ENCODE data around the gene NINJ1.

Gene NINJ1

GRCh38 chr9:93094658-93095204 lies 39.3 kb downstream of the NINJ1 start:
- no peak overlapping the region for H2AFZ ChIP-seq (ENCODE audit: low read depth, low read length)
- H3K9me3 ChIP-seq (ENCODE audit: low read length): no peaks in the 10 kb centered on the region
- H3K4me3 ChIP-seq (ENCODE audit: low read length): peak overlapping the region; percentile 59
- peaks cover 24% of the 10 kb centered on the region for H3K4me1 ChIP-seq (ENCODE audit: insufficient read depth, low read length)
- no peaks in the 10 kb centered on the region for H3K36me3 ChIP-seq (ENCODE audit: insufficient read depth, low read length)
- no peaks in the 10 kb centered on the region for H3K27me3 ChIP-seq (ENCODE audit: insufficient read depth, low read length)

GRCh38 chr9:93093877-93094657 lies 40.0 kb downstream of the NINJ1 start:
- H3K9me3 ChIP-seq (ENCODE audit: low read length): no peaks in the 10 kb centered on the region
- H3K4me3 ChIP-seq (ENCODE audit: low read length): no peak overlapping the region
- H3K27me3 ChIP-seq (ENCODE audit: insufficient read depth, low read length): no peaks in the 10 kb centered on the region
- no peak overlapping the region for H2AFZ ChIP-seq (ENCODE audit: low read depth, low read length)
- no peaks in the 10 kb centered on the region for H3K36me3 ChIP-seq (ENCODE audit: insufficient read depth, low read length)
- H3K4me1 ChIP-seq (ENCODE audit: insufficient read depth, low read length): peaks cover 24% of the 10 kb centered on the region

- H3K27me3 ChIP-seq (ENCODE audit: insufficient read depth, low read length): no peaks in the 10 kb centered on the region
- H3K4me3 ChIP-seq (ENCODE audit: low read length): no peak overlapping the region
- no peaks in the 10 kb centered on the region for H3K36me3 ChIP-seq (ENCODE audit: insufficient read depth, low read length)
- no peaks in the 10 kb centered on the region for H3K9me3 ChIP-seq (ENCODE audit: low read length)
- H3K4me1 ChIP-seq (ENCODE audit: insufficient read depth, low read length): peaks cover 24% of the 10 kb centered on the region
- H2AFZ ChIP-seq (ENCODE audit: low read depth, low read length): no peak overlapping the region
Measured at GRCh38 chr9:93093127-93093876, 40.7 kb downstream of the NINJ1 start.

- no peaks in the 10 kb centered on the region for H3K36me3 ChIP-seq (ENCODE audit: insufficient read depth, low read length)
- H3K4me1 ChIP-seq (ENCODE audit: insufficient read depth, low read length): peaks cover 20% of the 10 kb centered on the region
- no peaks in the 10 kb centered on the region for H3K9me3 ChIP-seq (ENCODE audit: low read length)
- no peaks in the 10 kb centered on the region for H3K27me3 ChIP-seq (ENCODE audit: insufficient read depth, low read length)
- no peak overlapping the region for H3K4me3 ChIP-seq (ENCODE audit: low read length)
- H2AFZ ChIP-seq (ENCODE audit: low read depth, low read length): no peak overlapping the region
Measured at GRCh38 chr9:93092251-93092991, 41.6 kb downstream of the NINJ1 start.

GRCh38 chr9:93091453-93092081 lies 42.5 kb downstream of the NINJ1 start:
- Histone ChIP-seq H2AFZ (ENCODE audit: low read depth, low read length) (no peak overlapping the region), H3K36me3 (ENCODE audit: insufficient read depth, low read length) (no peaks in the 10 kb centered on the region), H3K4me1 (ENCODE audit: insufficient read depth, low read length) (peaks cover 12% of the 10 kb centered on the region), H3K9me3 (ENCODE audit: low read length) (no peaks in the 10 kb centered on the region), H3K4me3 (ENCODE audit: low read length) (no peak overlapping the region), H3K27me3 (ENCODE audit: insufficient read depth, low read length) (no peaks in the 10 kb centered on the region)

GRCh38 chr9:93091056-93091452 lies 43.0 kb downstream of the NINJ1 start:
- H3K36me3 ChIP-seq (ENCODE audit: insufficient read depth, low read length): no peaks in the 10 kb centered on the region
- H3K4me1 ChIP-seq (ENCODE audit: insufficient read depth, low read length): peaks cover 11% of the 10 kb centered on the region
- H3K27me3 ChIP-seq (ENCODE audit: insufficient read depth, low read length): no peaks in the 10 kb centered on the region
- H3K4me3 ChIP-seq (ENCODE audit: low read length): no peak overlapping the region
- no peak overlapping the region for H2AFZ ChIP-seq (ENCODE audit: low read depth, low read length)
- no peaks in the 10 kb centered on the region for H3K9me3 ChIP-seq (ENCODE audit: low read length)

- Histone ChIP-seq H2AFZ (ENCODE audit: low read depth, low read length) (no peak overlapping the region), H3K4me3 (ENCODE audit: low read length) (no peak overlapping the region)
Measured at GRCh38 chr9:93090091-93090655, 43.9 kb downstream of the NINJ1 start.

GRCh38 chr9:93089481-93089991 lies 44.5 kb downstream of the NINJ1 start:
- Histone ChIP-seq H3K27me3 (ENCODE audit: insufficient read depth, low read length) (no peaks in the 10 kb centered on the region), H3K4me1 (ENCODE audit: insufficient read depth, low read length) (peaks cover 8% of the 10 kb centered on the region), H3K4me3 (ENCODE audit: low read length) (no peak overlapping the region), H3K36me3 (ENCODE audit: insufficient read depth, low read length) (no peaks in the 10 kb centered on the region), H3K9me3 (ENCODE audit: low read length) (no peaks in the 10 kb centered on the region), H2AFZ (ENCODE audit: low read depth, low read length) (no peak overlapping the region)

More at GRCh38 chr9:93090091-93090655, 43.9 kb downstream of the NINJ1 start:
- peaks cover 10% of the 10 kb centered on the region for H3K4me1 ChIP-seq (ENCODE audit: insufficient read depth, low read length)
- no peaks in the 10 kb centered on the region for H3K36me3 ChIP-seq (ENCODE audit: insufficient read depth, low read length)
- H3K9me3 ChIP-seq (ENCODE audit: low read length): no peaks in the 10 kb centered on the region
- no peaks in the 10 kb centered on the region for H3K27me3 ChIP-seq (ENCODE audit: insufficient read depth, low read length)

GRCh38 chr9:93089024-93089423 lies 45.0 kb downstream of the NINJ1 start:
- Histone ChIP-seq H3K36me3 (ENCODE audit: insufficient read depth, low read length) (no peaks in the 10 kb centered on the region), H2AFZ (ENCODE audit: low read depth, low read length) (no peak overlapping the region), H3K4me3 (ENCODE audit: low read length) (no peak overlapping the region), H3K9me3 (ENCODE audit: low read length) (no peaks in the 10 kb centered on the region), H3K27me3 (ENCODE audit: insufficient read depth, low read length) (no peaks in the 10 kb centered on the region), H3K4me1 (ENCODE audit: insufficient read depth, low read length) (peaks cover 8% of the 10 kb centered on the region)

GRCh38 chr9:93088656-93089015 lies 45.4 kb downstream of the NINJ1 start:
- Histone ChIP-seq H3K4me3 (ENCODE audit: low read length) (no peak overlapping the region), H3K36me3 (ENCODE audit: insufficient read depth, low read length) (no peaks in the 10 kb centered on the region), H3K4me1 (ENCODE audit: insufficient read depth, low read length) (peaks cover 8% of the 10 kb centered on the region), H3K9me3 (ENCODE audit: low read length) (no peaks in the 10 kb centered on the region), H2AFZ (ENCODE audit: low read depth, low read length) (no peak overlapping the region), H3K27me3 (ENCODE audit: insufficient read depth, low read length) (no peaks in the 10 kb centered on the region)

GRCh38 chr9:93087971-93088655 lies 45.9 kb downstream of the NINJ1 start:
- Histone ChIP-seq H3K27me3 (ENCODE audit: insufficient read depth, low read length) (no peaks in the 10 kb centered on the region), H3K36me3 (ENCODE audit: insufficient read depth, low read length) (no peaks in the 10 kb centered on the region), H2AFZ (ENCODE audit: low read depth, low read length) (no peak overlapping the region), H3K9me3 (ENCODE audit: low read length) (no peaks in the 10 kb centered on the region), H3K4me3 (ENCODE audit: low read length) (no peak overlapping the region), H3K4me1 (ENCODE audit: insufficient read depth, low read length) (peaks cover 6% of the 10 kb centered on the region)

All from neuron (in vitro differentiated cells).